Adipocyte (in vitro differentiated cells): Measurements from ENCODE around the gene TMEM109.

ENCODE experiments used
- DNase-seq: peaks from one replicate; pipeline ENCODE4 v3.0.0-alpha.2; 2015; ENCODE audit warnings: low read depth
- H3K27me3 ChIP-seq: replicated peaks from 2 replicates; pipeline ENCODE4 v1.7.0; 2013; ENCODE audit warnings: mild to moderate bottlenecking, low read length, moderate library complexity; ENCODE audit not compliant: control insufficient read depth, insufficient read depth
- H3K36me3 ChIP-seq: 2 replicates; pipeline ENCODE4 v1.7.0; 2013; ENCODE audit warnings: low read length, mild to moderate bottlenecking, moderate library complexity; ENCODE audit not compliant: control insufficient read depth, insufficient read depth, severe bottlenecking
- H3K4me1 ChIP-seq: 2 replicates; pipeline ENCODE4 v1.7.0; 2013; ENCODE audit warnings: mild to moderate bottlenecking, low read length, moderate library complexity; ENCODE audit not compliant: control insufficient read depth, insufficient read depth
- H3K4me3 ChIP-seq: 2 replicates; pipeline ENCODE4 v1.7.0; 2013; ENCODE audit warnings: mild to moderate bottlenecking, low read length, moderate library complexity
- H3K9ac ChIP-seq: 2 replicates; pipeline ENCODE4 v1.7.0; 2013; ENCODE audit warnings: mild to moderate bottlenecking, low read length, moderate library complexity
- H3K9me3 ChIP-seq: 2 replicates; pipeline ENCODE4 v1.7.0; 2013; ENCODE audit warnings: mild to moderate bottlenecking, low read length, moderate library complexity; ENCODE audit not compliant: control insufficient read depth

Gene TMEM109

GRCh38 chr11:60923326-60923725, 9.4 kb downstream of the TMEM109 start:
- Histone ChIP-seq H3K9ac (no peak overlapping the region), H3K36me3 (peaks cover 28% of the 10 kb centered on the region), H3K27me3 (peaks cover 9% of the 10 kb centered on the region), H3K4me1 (peaks cover 17% of the 10 kb centered on the region), H3K4me3 (no peak overlapping the region), H3K9me3 (no peaks in the 10 kb centered on the region)
- DNase-seq = no peak

- Histone ChIP-seq H3K27me3 (peaks cover 9% of the 10 kb centered on the region), H3K9me3 (no peaks in the 10 kb centered on the region), H3K4me1 (peaks cover 16% of the 10 kb centered on the region), H3K36me3 (peaks cover 28% of the 10 kb centered on the region), H3K4me3 (no peak overlapping the region), H3K9ac (no peak overlapping the region)
- no peak for DNase-seq
Measured at GRCh38 chr11:60923800-60924109, 9.8 kb downstream of the TMEM109 start.

- H3K9ac ChIP-seq = peak within 1 kb of the TSS; percentile 54
- peaks cover 12% of the 10 kb centered on the region for H3K4me1 ChIP-seq
- peaks cover 12% of the 10 kb centered on the region for H3K27me3 ChIP-seq
- H3K9me3 ChIP-seq = no peaks in the 10 kb centered on the region
- H3K4me3 ChIP-seq = peak within 1 kb of the TSS; percentile 71
- peak; percentile 87 for DNase-seq
- peaks cover 28% of the 10 kb centered on the region for H3K36me3 ChIP-seq
Measured at GRCh38 chr11:60924110-60924905, 10.3 kb downstream of the TMEM109 start, which contains the start of gene TMEM132A. Gene TMEM132A, plus strand, starts transcription at chr11:60924460. Its CDS starts 174 bp downstream, at chr11:60924634.

GRCh38 chr11:60924906-60925853, 11.2 kb downstream of the TMEM109 start:
- peak; percentile 21 for DNase-seq
- Histone ChIP-seq H3K36me3 (peaks cover 24% of the 10 kb centered on the region), H3K4me1 (peaks cover 9% of the 10 kb centered on the region)

GRCh38 chr11:60925868-60926267, 11.9 kb downstream of the TMEM109 start:
- Histone ChIP-seq H3K27me3 (peaks cover 23% of the 10 kb centered on the region), H3K9me3 (no peaks in the 10 kb centered on the region), H3K9ac (no peak overlapping the region), H3K4me3 (no peak overlapping the region), H3K4me1 (peaks cover 9% of the 10 kb centered on the region), H3K36me3 (peaks cover 17% of the 10 kb centered on the region)
- DNase-seq = peak; percentile 41

More at GRCh38 chr11:60924906-60925853, 11.2 kb downstream of the TMEM109 start:
- Histone ChIP-seq H3K4me3 (peak overlapping the region; percentile 71), H3K27me3 (peaks cover 21% of the 10 kb centered on the region), H3K9me3 (no peaks in the 10 kb centered on the region), H3K9ac (peak overlapping the region; percentile 54)

- H3K9ac ChIP-seq = no peak overlapping the region
- peaks cover 23% of the 10 kb centered on the region for H3K27me3 ChIP-seq
- no peak overlapping the region for H3K4me3 ChIP-seq
- DNase-seq = no peak
- H3K36me3 ChIP-seq = peaks cover 11% of the 10 kb centered on the region
- no peaks in the 10 kb centered on the region for H3K9me3 ChIP-seq
- peaks cover 9% of the 10 kb centered on the region for H3K4me1 ChIP-seq
Measured at GRCh38 chr11:60926500-60926899, 12.5 kb downstream of the TMEM109 start.

GRCh38 chr11:60927061-60927592, 13.2 kb downstream of the TMEM109 start:
- Histone ChIP-seq H3K27me3 (peaks cover 23% of the 10 kb centered on the region), H3K9ac (no peak overlapping the region), H3K4me3 (no peak overlapping the region), H3K4me1 (peaks cover 9% of the 10 kb centered on the region), H3K9me3 (no peaks in the 10 kb centered on the region), H3K36me3 (peaks cover 5% of the 10 kb centered on the region)
- no peak for DNase-seq

GRCh38 chr11:60927600-60927999, 13.6 kb downstream of the TMEM109 start:
- no peak for DNase-seq
- Histone ChIP-seq H3K36me3 (peaks cover under 1% of the 10 kb centered on the region), H3K9me3 (no peaks in the 10 kb centered on the region), H3K27me3 (peaks cover 23% of the 10 kb centered on the region), H3K4me1 (peaks cover 9% of the 10 kb centered on the region), H3K9ac (no peak overlapping the region), H3K4me3 (no peak overlapping the region)

- H3K36me3 ChIP-seq = no peaks in the 10 kb centered on the region
- H3K4me3 ChIP-seq = no peak overlapping the region
- H3K9me3 ChIP-seq = no peaks in the 10 kb centered on the region
- DNase-seq = no peak
- peaks cover 23% of the 10 kb centered on the region for H3K27me3 ChIP-seq
- no peak overlapping the region for H3K9ac ChIP-seq
- peaks cover 13% of the 10 kb centered on the region for H3K4me1 ChIP-seq
Measured at GRCh38 chr11:60928563-60929001, 14.6 kb downstream of the TMEM109 start.

GRCh38 chr11:60929764-60930163, 15.8 kb downstream of the TMEM109 start:
- H3K27me3 ChIP-seq = peaks cover 21% of the 10 kb centered on the region
- peaks cover 5% of the 10 kb centered on the region for H3K4me1 ChIP-seq
- DNase-seq = no peak
- no peaks in the 10 kb centered on the region for H3K9me3 ChIP-seq
- no peaks in the 10 kb centered on the region for H3K36me3 ChIP-seq
- no peak overlapping the region for H3K9ac ChIP-seq
- H3K4me3 ChIP-seq = no peak overlapping the region

GRCh38 chr11:60930394-60930793, 16.4 kb downstream of the TMEM109 start:
- DNase-seq = no peak
- peaks cover 15% of the 10 kb centered on the region for H3K27me3 ChIP-seq
- H3K9me3 ChIP-seq = no peaks in the 10 kb centered on the region
- no peaks in the 10 kb centered on the region for H3K36me3 ChIP-seq
- H3K9ac ChIP-seq = no peak overlapping the region
- H3K4me3 ChIP-seq = no peak overlapping the region
- H3K4me1 ChIP-seq = peaks cover 4% of the 10 kb centered on the region
